Fibroblast of lung (primary cell): ENCODE measurements around the gene TENM4.

Source experiments
- EZH2 ChIP-seq: IDR thresholded peaks from 2 replicates; pipeline ENCODE4 v1.5.1; 2012; ENCODE audit warnings: low read length, control low read depth, mild to moderate bottlenecking; ENCODE audit errors: missing control alignments
- TF ChIP-seq, protein P1 (sequence below), 2 donors: IDR thresholded peaks in 1 of 2; conservative IDR thresholded peaks in 1 of 2; 1 replicate in 1 of 2; 2 replicates in 1 of 2; pipeline ENCODE4 v1.5.1; 2011 to 2012; ENCODE audit warnings: low read length in 2 of 2, control low read depth in 1 of 2, inconsistent platforms in 1 of 2, low read depth in 1 of 2, mild to moderate bottlenecking in 1 of 2

GRCh38 chr11:79241852-79242241, 199.0 kb downstream of the TENM4 start:
- TF ChIP-seq, protein P1, sequence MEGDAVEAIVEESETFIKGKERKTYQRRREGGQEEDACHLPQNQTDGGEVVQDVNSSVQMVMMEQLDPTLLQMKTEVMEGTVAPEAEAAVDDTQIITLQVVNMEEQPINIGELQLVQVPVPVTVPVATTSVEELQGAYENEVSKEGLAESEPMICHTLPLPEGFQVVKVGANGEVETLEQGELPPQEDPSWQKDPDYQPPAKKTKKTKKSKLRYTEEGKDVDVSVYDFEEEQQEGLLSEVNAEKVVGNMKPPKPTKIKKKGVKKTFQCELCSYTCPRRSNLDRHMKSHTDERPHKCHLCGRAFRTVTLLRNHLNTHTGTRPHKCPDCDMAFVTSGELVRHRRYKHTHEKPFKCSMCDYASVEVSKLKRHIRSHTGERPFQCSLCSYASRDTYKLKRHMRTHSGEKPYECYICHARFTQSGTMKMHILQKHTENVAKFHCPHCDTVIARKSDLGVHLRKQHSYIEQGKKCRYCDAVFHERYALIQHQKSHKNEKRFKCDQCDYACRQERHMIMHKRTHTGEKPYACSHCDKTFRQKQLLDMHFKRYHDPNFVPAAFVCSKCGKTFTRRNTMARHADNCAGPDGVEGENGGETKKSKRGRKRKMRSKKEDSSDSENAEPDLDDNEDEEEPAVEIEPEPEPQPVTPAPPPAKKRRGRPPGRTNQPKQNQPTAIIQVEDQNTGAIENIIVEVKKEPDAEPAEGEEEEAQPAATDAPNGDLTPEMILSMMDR (conservative IDR thresholded peaks at IDR 0.05 in 1 of 2, IDR thresholded peaks at IDR 0.05 in 1 of 2; ENCODE audit: low read depth in 1 of 2, low read length in 2 of 2): no peak
- no peak for TF ChIP-seq EZH2
